ELF-1 (cell line): ENCODE results near the gene ASB6.
"Not testable (repeated sequence)": the region's sequence is repeated elsewhere in the genome, so short reads cannot be mapped to it uniquely, and the experiment has no call there.

Experiments used
- DNase-seq: peaks from one replicate; pipeline ENCODE4 v3.0.0-alpha.2; 2016; ENCODE audit warnings: low read depth, low spot score

Gene ASB6

DNA sequence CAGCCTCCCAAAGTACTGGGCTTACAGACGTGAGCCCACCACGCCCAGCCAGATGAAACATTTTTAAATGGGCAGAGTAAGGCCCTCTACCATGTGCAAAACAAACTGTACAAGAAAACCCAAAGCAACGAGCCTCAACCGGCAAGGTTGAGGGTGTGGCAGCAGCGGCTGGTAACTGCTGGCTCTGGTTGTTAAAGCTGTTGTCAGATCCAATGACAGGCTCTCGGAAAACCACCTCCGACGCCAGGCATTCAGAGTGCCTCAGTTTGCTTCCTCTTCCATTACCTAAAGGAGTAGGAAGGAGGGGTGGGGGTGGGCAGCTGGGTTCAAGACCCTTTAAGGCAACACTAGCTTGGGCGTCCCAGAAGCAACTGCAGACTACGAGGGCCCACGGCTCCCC is 2.4 kb upstream of the ASB6 start:
- no peak for DNase-seq

DNA sequence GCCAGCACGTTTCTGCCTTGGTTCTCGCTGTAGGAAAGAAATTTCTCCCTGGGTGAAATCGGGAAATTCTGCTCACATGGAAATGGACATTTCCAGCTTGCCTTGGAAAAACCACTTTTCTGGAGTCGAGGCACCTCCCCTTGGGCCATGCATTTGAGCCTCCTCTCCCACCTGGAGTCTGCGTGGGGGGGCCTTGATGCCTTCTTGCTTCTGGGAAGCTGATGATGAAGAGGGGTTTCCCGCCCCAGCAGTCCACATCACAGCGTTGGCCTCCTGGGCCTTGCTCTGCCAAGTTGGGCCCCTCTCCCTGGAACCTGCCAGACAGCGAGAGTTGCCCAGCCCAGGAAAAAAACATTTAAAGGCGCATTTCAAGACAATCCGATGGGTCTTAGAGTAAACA is 1.8 kb upstream of the ASB6 start:
- no peak for DNase-seq

DNA sequence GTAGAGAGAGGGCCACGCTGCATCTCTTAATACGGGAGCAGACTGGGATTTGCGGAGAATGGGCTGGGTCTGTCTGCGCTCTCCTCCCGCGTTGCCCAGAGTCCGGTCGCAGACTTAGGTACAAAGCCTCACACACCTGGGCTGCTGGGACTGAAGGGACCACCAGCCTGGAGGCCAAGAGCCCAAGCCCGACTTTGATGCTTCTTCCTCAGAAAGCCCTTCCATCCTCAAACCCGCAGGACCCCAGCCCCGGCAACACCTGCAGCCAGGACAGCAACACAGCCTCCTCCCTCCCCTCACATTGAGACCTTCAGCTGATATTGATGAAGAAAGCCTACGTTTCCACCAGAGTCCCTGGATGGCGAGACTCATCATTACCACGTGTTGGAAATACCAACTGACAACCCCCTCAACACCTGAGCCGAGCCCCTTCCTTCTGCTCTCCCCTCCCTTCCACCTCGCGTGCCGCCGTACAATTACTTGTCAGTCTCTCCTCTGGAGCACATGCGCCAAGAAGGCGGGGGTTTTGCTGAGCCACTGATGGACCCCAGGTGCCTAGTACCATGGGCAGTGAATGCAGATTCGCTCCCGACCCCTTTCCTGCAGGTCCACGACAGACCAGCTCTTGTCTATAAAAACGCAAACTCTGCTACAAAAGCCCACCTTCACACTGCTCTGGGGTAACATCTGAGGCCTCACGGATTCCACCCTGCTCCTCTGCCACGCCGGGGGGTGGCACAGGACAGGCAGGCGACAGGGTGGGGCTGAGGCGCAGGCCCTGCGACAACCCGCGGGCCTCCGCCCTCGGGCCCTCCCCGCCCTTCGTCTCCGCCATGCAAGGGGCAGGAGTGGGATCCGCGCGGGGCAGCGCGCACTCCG is 841 bp downstream of the ASB6 start:
- no peak for DNase-seq

DNA sequence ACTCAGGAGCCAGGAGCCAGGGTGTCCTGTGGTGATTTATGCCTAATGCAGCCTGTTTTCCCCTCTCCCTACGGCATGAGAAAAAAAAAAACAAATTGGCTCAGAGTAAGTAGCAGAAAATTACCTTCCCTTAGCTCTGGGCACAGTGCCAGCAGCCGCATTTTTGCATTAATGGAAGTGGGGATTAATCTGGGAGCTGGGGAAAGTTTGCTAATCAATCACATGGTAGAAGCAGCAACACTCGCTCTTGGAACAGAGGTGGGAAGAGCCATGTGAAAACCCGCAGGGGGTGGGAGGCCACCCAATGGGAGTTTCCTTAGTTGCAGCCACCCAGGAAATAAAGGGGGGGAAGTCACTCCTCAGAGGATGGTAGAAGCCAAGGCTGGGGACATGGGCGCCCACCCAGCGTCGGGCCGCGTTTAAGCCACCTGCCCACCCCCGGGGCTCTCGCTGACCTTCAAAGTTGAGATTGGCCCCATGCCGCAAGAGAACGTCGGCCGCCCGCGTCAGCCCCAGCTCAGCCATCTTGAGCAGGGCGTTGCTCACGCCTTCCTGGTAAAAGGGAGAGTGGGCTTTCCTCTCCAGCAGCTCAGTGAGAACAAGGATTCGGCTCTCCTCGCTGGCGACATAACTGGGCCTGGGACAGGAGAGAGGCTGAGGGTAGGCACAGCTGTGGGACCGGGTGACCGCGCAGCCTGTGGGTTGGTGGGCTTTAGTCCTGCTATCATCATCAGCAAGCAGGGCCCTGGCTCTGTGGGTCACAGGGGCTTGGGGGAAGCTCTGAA is 1.7 kb downstream of the ASB6 start:
- no peak for DNase-seq

DNA sequence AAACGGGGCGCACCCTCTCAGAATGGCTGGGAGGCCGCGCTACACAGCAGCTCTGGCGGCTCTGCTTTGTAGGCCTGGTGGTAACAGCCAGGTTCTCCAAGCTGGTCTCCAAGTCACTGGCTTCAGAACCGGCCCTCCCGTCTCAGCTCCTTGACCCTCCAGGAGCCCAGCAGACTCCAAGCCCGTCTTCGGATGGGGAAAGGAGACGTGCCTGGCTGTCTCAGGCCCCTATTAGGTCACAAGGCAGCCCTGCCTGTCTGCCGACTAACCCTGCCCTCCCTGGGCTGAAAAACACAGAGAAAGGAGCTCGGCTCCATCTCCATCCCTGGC is 2.2 kb downstream of the ASB6 start:
- no peak for DNase-seq

DNA sequence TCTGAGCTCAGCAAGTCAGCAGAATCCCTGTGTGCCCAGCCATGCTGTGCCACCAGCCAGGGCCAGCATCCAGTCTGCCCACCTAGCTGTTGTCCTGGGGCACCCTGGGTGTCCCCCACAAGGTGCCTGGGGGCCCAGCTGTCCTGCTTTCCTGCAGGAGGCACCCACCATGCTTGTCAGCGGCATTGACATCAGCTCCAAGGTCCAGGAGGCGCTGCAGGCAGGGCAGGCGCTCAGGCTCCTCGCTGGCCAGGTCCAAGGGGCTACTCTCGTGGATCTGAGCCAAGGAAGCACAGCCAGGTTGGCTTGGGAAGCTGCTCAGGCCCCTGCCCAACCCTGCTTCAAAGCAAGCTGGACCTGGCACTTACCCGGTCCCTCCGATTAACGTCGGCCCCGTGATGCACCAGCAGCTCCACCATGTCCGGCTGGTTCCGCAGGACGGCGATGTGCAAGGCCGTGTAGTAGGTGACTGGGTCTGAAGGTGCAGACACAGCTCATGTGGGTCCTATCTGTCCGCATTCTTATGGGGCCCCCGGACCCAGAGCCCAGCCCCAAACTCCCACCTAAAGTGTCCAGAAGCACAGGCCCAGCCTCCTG is 2.8 kb downstream of the ASB6 start:
- no peak for DNase-seq

DNA sequence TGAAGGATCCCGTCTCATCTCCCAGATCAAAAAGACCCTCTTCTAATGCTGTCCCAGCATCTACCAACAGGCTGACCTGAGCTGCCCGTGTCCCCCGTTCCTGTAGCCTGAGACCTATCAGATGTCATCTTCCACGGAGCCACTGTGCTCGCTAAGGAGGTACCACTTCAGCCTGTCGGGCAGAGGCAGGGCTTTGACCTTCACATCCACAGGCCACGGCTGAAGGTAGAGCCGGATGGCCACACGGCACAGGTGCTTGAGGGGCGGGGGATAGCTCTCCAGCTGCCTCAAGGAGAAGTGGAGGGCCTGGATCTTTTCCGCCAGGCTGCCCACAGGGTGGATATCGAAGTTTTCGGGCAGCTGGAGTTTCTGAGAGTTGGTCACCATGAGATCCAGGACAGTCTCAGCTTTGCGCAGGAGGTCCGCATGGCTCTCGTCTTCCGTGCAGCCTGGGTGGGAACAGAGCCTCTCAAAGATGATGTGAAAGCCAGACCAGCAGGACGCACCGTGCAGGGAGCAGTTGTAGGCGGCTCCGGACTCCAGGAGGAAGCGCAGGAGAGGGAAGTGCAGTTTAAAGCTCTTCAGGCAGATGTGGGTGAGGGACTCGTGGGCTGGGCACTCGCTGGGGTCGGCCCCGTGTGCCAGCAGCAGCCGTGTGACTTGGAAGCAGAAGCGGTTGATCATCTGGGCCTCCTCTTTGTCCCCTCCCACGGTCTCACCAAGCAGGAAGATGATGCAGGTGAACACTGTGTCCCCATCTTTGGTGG is 4.1 kb downstream of the ASB6 start:
- no peak for DNase-seq

DNA sequence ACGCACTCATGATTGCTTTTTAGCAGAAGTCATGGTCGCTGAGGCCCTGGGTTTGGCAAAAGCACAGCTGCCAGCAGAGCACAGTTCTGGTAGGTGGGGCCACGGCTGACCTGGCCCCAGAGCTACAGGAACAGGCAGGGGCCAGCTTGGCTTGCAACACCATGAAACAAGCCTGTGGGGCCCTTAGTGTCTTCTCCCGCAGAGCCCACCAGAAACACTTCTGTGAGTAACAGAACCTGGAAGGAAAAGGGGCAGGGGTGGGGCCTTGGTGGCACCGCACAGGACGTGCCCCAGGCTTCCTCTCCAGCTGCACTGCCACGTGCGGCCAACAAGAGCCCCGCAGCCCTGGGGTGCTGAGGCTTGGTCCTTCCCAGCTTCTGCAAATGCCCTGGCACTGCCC is 4.8 kb downstream of the ASB6 start:
- no peak for DNase-seq

DNA sequence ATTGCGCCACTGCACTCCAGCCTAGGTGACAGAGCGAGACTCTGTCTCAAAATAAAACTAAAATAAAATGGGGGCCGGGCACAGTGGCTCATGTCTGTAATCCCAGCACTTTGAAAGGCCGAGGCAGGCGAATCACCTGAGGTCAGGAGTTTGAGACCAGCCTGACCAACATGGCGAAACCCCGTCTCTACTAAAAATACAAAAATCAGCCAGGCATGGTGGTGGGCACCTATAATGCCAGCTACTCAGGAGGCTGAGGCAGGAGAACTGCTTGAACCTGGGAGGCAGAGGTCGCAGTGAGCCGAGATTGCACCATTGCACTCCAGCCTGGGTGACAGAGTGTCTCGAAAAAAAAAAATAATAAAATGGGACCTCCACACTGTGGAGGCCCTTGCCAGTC is 5.6 kb downstream of the ASB6 start:
- not testable (repeated sequence) for DNase-seq

DNA sequence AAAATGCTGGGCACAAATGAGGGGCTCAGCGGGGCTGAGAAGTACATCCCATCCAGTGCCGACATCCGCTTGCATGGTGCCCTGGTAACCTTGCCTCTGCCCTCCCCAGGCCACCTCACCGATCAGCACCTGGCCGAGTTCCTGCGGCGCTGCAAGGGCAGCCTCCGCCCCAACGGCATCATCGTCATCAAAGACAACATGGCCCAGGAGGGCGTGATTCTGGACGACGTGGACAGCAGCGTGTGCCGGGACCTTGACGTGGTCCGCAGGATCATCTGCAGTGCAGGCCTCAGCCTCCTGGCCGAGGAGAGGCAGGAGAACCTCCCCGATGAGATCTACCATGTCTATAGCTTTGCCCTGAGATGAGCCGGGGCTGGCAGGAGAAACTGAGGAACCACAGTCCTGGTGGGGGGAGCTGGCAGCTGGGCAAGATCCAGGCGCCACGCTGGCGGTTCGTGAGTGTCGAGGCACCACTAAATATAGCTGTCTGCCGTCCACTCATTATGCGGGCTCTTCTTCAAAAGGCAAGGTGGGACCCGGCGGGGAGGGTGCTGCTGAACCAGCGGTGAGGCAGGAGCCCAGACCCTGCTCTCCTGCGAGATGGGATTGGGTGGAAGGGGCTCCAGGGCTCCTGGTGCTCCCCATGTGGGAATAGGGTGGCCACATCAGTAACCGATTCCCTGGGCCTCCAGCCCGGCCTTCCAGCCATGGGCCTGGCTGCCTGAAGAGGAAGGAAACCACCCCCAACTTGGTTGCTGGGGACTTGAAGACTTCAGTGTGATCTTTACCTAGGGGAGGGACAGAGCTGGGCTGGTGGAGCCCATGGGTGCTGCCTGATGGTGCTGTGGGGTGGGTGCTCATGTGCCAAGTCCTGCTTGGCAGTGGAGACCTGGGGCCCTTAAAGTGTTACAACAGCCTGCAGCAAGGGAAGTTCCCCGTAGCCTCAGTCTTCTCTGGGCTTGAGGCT is 6.6 kb downstream of the ASB6 start:
- no peak for DNase-seq

DNA sequence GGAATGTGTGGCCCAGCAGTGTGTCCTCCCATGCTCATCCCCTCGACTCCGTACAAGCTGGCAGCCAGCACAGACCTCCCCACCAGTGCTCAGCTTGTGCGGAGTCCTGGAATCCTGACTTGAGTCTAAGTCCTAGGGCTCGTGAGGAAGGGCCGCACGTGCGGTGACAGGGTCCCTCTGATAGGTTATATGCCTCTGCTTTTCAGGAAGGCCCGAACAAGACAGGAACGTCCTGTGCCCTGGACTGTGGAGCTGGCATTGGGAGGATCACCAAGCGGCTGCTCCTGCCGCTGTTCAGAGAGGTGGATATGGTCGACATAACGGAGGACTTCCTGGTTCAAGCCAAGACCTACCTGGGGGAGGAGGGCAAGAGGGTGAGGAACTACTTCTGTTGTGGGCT is 8.1 kb downstream of the ASB6 start:
- no peak for DNase-seq

DNA sequence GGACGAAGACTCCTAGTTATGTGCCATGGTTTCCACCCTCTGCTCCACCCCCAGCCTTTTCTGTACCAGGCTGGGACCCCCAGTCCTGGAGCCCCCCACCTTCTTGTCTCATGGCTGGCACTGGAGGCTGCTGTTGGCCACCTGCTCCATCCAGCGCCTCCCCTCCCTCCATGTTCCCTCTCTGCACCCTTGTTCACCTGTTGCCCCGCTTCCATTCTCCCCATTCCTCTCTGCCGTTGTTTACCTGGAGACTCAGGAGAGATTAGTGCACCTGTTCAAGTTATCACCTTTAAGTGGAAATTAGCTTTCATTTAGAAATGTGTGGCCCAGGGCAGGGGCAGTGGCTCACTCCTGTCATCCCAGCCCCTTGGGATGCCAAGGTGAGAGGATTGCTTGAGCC is 8.7 kb downstream of the ASB6 start:
- DNase-seq = no peak

DNA sequence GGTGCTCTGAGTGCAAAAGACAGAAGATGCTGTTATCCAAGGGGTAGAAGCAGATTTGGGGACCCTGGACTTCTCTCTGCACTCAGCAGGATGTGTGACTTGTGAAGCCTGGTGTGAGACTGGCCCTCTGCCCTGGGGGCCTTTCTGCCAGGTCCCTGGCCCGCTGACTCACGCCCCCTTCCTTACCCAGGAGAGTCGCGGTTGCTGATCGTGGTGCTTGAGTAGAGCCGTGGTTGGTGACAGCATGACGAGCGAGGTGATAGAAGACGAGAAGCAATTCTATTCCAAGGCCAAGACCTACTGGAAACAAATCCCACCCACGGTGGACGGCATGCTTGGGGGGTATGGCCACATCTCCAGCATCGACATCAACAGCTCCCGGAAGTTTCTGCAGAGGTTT is 9.5 kb downstream of the ASB6 start:
- peak; percentile 26 for DNase-seq

DNA sequence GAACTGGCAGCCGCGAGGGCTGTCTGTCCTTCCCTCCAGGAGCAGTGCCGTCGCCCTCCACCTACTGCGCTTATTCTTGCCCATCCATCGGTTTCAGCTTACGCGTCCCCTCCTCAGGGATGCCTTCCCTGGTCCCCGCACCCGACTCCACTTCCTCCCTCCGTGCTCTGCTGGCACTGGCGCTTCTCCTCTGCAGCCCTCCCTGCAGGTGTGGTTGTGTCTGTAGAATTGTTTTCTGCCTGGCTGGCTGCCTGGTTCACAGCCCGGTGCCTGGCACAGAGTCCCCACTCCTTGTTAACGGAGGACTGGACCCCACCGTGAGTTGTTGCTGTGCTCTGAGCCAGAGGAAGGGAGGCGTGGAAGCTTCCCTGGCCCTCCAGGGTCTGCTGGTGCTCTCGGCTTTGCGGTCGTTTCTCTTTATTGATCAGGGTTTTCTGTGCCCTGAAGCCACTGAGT is 10.2 kb downstream of the ASB6 start:
- no peak for DNase-seq

DNA sequence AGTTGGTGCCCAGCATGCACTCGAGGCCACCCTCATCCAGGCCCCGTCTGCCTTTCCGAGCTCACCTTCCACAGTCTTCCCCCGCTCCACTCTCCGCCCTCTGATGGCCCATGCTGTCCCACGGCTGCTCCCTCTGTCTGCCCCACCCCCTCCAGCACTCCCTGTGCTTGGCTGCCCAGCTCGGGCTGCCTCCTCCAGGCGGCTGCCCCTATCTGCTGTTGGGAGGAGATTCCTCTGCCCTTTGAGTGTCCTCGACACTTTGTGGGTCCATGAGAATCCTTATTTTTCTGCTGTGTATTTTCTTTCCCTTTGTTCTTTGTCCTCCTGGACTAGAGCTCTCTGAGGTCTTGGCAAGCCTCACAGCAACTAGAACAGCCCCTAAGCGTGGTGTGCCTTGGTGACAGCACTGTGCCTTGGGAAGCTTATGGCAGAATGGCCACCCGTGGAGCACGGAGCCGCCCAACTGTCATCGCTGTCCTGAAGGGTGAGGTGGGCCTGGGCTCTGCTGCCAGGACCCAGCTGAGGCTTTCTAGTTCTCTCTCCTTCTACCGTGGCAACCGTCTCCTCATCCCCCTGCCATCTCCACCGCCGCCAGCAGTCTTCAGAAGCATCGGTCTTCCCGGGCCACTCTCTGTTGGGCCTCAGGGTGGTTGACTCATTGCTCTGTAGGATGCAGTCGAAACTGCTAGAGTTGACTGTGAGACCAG is 10.8 kb downstream of the ASB6 start:
- no peak for DNase-seq

DNA sequence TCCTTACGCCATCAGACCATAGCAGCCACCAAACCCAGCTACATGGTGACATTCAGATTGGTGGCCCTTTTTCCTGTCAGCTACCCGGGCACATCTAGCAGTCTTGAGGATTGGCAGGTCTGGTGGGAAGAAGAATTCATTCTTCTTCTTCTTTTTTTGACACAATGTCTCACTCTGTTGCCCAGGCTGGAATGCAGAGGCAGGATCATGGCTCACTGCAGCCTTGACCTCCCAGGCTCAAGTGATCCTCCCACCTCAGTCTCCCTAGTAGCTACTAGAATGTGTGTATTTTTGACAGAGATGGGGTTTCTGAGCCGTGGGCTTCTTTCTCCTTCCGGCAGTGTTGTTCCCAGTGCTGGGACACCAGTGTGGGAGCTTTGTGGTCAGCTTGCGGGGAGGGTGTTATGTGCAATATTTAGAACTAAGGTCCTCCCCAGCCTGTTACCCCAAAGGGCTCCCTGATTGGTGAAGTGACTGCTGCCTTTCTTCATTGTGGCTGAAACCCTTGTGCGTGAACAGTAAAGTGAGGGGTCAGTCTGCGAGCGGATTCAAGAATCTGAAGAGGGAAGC is 12.6 kb downstream of the ASB6 start:
- DNase-seq = no peak

DNA sequence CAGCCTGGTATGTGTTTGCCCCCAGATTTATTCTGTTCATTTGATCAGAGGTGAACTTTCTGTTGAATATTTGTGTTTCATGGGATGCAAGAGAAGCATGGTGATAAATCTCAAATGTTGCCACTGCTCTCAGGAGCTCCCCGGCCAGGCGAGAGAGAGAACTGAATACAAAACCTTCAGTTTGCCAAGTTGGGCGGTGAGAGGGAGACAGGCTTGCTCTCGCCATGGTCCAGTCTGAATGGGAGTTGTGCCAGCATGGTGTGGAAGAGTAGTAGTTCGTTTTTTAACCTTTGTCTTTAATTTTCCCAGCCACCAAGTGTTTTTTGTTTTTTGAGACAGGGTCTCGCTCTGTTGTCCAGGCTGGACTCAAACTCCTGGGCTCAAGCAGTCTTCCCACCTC is 13.2 kb downstream of the ASB6 start:
- no peak for DNase-seq

DNA sequence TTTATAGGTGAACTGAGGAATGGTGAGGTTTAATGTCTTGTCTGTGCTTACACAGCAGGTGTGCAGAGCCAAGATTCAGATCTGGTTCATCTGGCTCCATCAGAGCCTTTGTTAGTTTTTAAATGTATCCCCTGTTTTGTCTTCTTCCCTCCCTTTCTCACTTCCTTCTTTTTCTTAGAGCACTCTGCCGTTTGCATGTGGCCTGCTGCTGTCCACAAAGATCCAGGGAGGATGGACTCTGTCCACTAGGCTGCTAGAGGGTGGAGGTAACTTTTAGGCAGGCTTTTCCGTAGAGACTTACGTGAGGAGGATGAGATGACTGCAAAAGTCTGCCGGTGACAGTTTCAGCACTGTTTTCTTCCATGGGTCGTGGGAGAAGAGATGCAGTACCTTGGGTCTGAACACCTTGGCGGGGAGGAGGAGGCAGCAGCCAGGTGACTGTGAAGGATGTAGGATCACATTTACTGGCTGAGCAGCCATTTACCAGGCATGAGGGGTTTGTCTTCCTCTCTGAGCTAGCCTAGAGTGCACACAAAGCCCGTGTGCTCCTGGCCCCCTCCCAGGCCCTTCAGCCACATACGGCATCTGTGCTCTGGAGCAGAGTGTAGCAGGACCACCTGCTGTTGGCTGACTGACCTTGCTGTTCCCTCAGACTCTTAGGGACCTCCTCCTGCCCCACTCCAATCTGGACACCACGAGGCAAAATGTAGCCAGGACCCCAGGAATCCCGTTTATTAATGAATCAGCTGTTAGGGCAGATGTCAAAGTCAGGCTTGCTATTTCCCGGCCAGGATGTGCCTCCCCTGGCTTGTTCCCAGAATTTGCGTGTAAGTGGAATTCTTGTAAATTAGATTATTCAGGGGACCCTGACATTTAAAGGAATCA is 14.2 kb downstream of the ASB6 start:
- DNase-seq = no peak
